GM10248 (cell line): ENCODE data around the gene FBXO47.

ENCODE experiments used
- CTCF ChIA-PET: fragments of 300-600 bp; sonication (Branson Sonifier 250); formaldehyde crosslinking; extraction: SDS; loops from one replicate; lab custom pipeline; 2021; ENCODE audit warnings: antibody characterized with exemption; lab: Yijun Ruan, JAX
- POLR2A ChIA-PET: fragments of 350-650 bp; sonication (Branson Sonifier 250); formaldehyde crosslinking; extraction: SDS; loops from one replicate; lab custom pipeline; 2020; ENCODE audit warnings: antibody characterized with exemption; lab: Yijun Ruan, JAX
- DNase-seq: peaks from one replicate; pipeline ENCODE4 v3.0.0; 2012; ENCODE audit errors: extremely low spot score
- CTCF ChIP-seq: IDR thresholded peaks from 2 replicates; pipeline ENCODE4 v1.5.1; 2012; ENCODE audit warnings: mild to moderate bottlenecking, low read depth; ENCODE audit errors: extremely low read depth, missing control alignments, control extremely low read depth

FBXO47 gene

DNA sequence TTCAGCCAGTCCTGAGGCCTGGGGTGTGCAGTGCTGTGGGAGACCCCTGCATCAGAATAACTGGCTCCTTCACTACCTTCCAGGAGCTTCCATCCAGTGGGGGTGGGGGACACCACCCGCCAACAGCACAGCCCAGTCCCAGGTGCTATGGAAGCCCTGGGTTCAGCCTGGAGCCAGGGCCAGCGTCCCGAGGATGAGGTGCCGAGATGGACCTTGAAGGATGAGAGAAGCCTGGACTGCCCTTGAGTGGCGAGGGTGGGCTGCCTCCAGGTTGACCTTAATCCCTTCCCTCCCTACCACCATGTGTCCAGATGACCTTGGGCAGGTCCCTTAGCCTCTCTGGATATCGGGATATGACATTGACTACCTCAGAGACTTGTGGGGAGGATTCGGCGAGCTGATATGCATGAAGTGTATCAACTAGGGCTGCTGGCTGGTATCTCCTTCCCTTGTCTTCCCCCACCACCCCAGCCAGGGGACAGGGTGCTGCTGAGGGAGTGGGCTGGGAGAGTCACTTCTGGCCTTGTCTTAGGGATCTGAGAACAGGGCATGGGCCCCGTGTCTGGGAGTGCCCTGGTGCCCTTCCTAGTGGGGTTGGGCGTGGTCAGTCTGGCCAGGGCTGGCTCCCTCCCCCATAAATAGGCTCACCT is 56.0 kb downstream of the FBXO47 start:
- TF ChIP-seq CTCF = no peak
- ChIA-PET POLR2A (no interaction called here), CTCF (interaction anchor here (1.3 to 2.0 kb wide), 3 partner anchors 12 to 333 kb away, joined by 3 to 5 read pairs (median 5); no protein-coding TSS in a partner anchor)
- no peak for DNase-seq

DNA sequence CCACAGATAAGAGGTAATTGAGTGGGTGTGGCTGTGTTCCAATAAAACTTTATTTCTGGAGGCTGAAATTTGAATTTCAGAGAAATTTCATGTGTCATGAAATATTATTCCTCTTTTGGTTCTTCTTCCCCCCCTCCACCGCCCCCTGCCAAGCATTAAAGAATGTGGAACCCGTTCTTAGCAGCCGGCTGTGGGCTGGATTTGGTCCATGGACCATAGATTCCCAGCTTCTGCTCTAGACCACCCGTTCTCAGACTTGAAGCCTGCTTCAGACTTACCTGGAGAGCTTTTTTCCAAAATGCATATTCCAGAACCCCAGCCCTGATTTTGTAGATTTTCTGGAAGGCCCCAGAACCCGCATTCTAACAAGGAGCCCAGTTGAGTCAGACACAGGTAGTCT is 56.9 kb downstream of the FBXO47 start:
- no peak for DNase-seq
- no peak for TF ChIP-seq CTCF
- ChIA-PET POLR2A (interaction anchor here (0.8 kb wide), 1 partner anchor 1190 kb away, joined by 4 read pairs; no protein-coding TSS in a partner anchor), CTCF (interaction anchor here (1.3 to 2.0 kb wide), 3 partner anchors 12 to 334 kb away, joined by 3 to 5 read pairs (median 5); no protein-coding TSS in a partner anchor)

GRCh38 chr17:38908676-38909181 is 58.5 kb downstream of the FBXO47 start:
- TF ChIP-seq CTCF = no peak
- ChIA-PET CTCF (interaction anchor here (2.0 kb wide), 1 partner anchor 11 kb away, joined by 5 read pairs; no protein-coding TSS in a partner anchor), POLR2A (interaction anchor here (0.7 kb wide), 1 partner anchor 39 kb away, joined by 9 read pairs; the partner anchor contains the start of gene LASP1)
- DNase-seq = no peak

GRCh38 chr17:38907930-38908675 is 59.1 kb downstream of the FBXO47 start:
- TF ChIP-seq CTCF = no peak
- no peak for DNase-seq
- ChIA-PET CTCF (interaction anchor here (0.8 to 1.7 kb wide), 3 partner anchors 10 to 1178 kb away, joined by 3 to 6 read pairs (median 4); no protein-coding TSS in a partner anchor), POLR2A (interaction anchor here (0.6 kb wide), 1 partner anchor 465 kb away, joined by 4 read pairs; no protein-coding TSS in a partner anchor)

DNA sequence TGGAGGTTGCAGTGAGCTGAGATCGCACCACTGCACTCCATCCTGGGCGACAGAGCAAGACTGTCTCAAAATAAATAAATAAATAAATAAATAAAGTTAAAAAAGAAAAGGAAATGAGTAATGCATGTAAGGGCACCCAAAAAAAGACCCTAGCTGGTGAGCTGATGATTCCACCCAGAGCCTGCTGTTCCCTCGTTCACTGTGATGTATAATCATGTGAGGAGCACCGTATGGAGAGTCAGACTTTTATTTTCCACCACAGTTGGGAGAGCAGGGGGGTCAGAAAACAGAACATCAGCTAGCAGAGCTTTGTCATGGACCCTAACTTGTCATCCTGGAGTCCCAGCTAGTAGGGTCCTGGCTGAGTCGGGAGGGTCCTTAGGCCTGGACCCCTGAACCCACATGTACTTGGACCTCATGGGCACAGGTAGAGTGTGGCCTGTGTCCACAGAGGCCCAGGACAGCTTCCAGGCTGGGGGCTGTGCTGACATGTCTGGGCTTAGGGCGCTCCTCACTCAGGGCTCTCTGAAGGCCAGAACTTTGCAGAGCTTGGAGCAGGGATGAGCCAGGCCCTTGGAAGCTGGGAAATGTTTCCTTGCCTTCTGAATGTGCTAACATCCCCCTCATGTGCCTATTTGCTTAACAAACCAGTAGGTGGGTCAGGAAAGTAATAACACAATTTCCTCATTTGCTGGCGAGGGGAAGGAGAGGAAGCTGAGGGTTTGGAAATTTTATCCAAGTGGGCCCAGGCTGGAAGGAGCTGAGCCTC is 60.6 kb downstream of the FBXO47 start:
- ChIA-PET POLR2A (no interaction called here), CTCF (interaction anchor here (0.9 to 1.7 kb wide), 4 partner anchors 9 to 17 kb away, joined by 3 to 6 read pairs (median 4); no protein-coding TSS in a partner anchor)
- no peak for TF ChIP-seq CTCF
- DNase-seq = no peak
